PC-3 (cell line): ENCODE data around the gene IZUMO1. TPM values are rescaled to one million over a fixed set of nuclear protein-coding genes. Genes with fewer than 3 reads are reported as not detected.

Experiments
- ATAC-seq: fragments of 200-7000 bp; cut with Tn5 transposase; 2 replicates; pipeline ENCODE4 v1.9.1; 2020; ENCODE audit warnings: mild to moderate bottlenecking, moderate library complexity
- BruUV-seq: library from RNA; stranded (reverse); fragments of 400-500 nt; replicated peaks from 2 replicates; lab custom pipeline; 2021; lab: Mats Ljungman, UMichigan
- CTCF ChIA-PET: fragments of 300-600 bp; sonication (Branson Sonifier 250); formaldehyde crosslinking; loops from one replicate; lab custom pipeline; 2022; ENCODE audit warnings: antibody characterized with exemption; lab: Charles Lee
- POLR2A ChIA-PET: fragments of 300-600 bp; sonication (Branson Sonifier 250); formaldehyde crosslinking; loops from one replicate; lab custom pipeline; 2022; ENCODE audit warnings: antibody characterized with exemption; ENCODE audit not compliant: unreplicated experiment; lab: Charles Lee
- DNase-seq: peaks from one replicate; pipeline ENCODE4 v3.0.0-alpha.2; 2015
- H2AFZ ChIP-seq: fragments of 300-600 bp; sonication (generic); 2 replicates; pipeline ENCODE4 v1.6.0; 2016; ENCODE audit warnings: antibody characterized with exemption, low read length
- H3F3A ChIP-seq: fragments of 300-600 bp; sonication (generic); one replicate; pipeline ENCODE4 v1.6.0; 2017; ENCODE audit warnings: antibody characterized with exemption, low read length, control low read depth, mild to moderate bottlenecking; ENCODE audit not compliant: unreplicated experiment
- H3K27ac ChIP-seq: fragments of 300-600 bp; sonication (generic); 2 replicates; pipeline ENCODE4 v1.5.1; 2016; ENCODE audit warnings: mild to moderate bottlenecking, low read length
- H3K27me3 ChIP-seq: fragments of 300-600 bp; sonication (generic); 2 replicates; pipeline ENCODE4 v1.6.1; 2016; ENCODE audit warnings: low read length, mixed read lengths
- H3K36me3 ChIP-seq: fragments of 300-600 bp; sonication (generic); 2 replicates; pipeline ENCODE4 v1.6.1; 2016; ENCODE audit warnings: low read depth, mixed run types, low read length, mixed read lengths
- H3K4me1 ChIP-seq: fragments of 300-600 bp; sonication (generic); 2 replicates; pipeline ENCODE4 v1.5.1; 2016; ENCODE audit warnings: low read length; ENCODE audit not compliant: insufficient read depth
- H3K4me2 ChIP-seq: fragments of 300-600 bp; sonication (generic); 2 replicates; pipeline ENCODE4 v1.6.0; 2016; ENCODE audit warnings: low read length
- H3K4me3 ChIP-seq: fragments of 300-600 bp; sonication (generic); 2 replicates; pipeline ENCODE4 v1.5.1; 2016; ENCODE audit warnings: mild to moderate bottlenecking, low read length, mixed read lengths
- H3K79me2 ChIP-seq: fragments of 300-600 bp; sonication (generic); 2 replicates; pipeline ENCODE4 v1.6.1; 2017; ENCODE audit warnings: low read length, mixed read lengths
- H3K9ac ChIP-seq: fragments of 300-600 bp; sonication (generic); 2 replicates; pipeline ENCODE4 v1.6.0; 2016; ENCODE audit warnings: mild to moderate bottlenecking, low read length
- H3K9me2 ChIP-seq: fragments of 300-600 bp; sonication (generic); replicated peaks from 2 replicates; pipeline ENCODE4 v1.6.1; 2016; ENCODE audit warnings: mixed run types, low read length, mixed read lengths
- H3K9me3 ChIP-seq: fragments of 300-600 bp; sonication (generic); 2 replicates; pipeline ENCODE4 v1.6.1; 2016; ENCODE audit warnings: low read length, mixed read lengths
- H4K20me1 ChIP-seq: fragments of 300-600 bp; sonication (generic); 2 replicates; pipeline ENCODE4 v1.6.1; 2016; ENCODE audit warnings: low read length, mixed read lengths
- CTCF ChIP-seq: fragments of 300-600 bp; sonication (generic); conservative IDR thresholded peaks from 2 replicates; pipeline ENCODE4 v1.5.1; 2017; ENCODE audit warnings: antibody characterized with exemption, low read depth, mild to moderate bottlenecking, low read length
- EZH2 ChIP-seq: fragments of 300-600 bp; sonication (generic); IDR thresholded peaks from one replicate; pipeline ENCODE4 v1.6.1; 2017; ENCODE audit warnings: antibody characterized with exemption, mild to moderate bottlenecking, low read length; ENCODE audit not compliant: unreplicated experiment
- EZH2phosphoT487 ChIP-seq: fragments of 300-600 bp; sonication (generic); IDR thresholded peaks from 2 replicates; pipeline ENCODE4 v1.6.1; 2018; ENCODE audit warnings: mild to moderate bottlenecking, antibody characterized with exemption, low read length, borderline replicate concordance
- intact Hi-C: fragments of 100-400 bp; cut with micrococcal nuclease; formaldehyde crosslinking; loops from 2 replicates; pipeline ENCODE4 v1.9.0; 2023
- total RNA-seq: library from RNA; depleted of rRNA; stranded (reverse); fragments of >200 nt; gene quantifications from 2 replicates; pipeline ENCODE4 v1.2.3, GENCODE V29; 2014

The IZUMO1 gene
- total RNA-seq, 1 experiment from 2014 or later: not detected

- H3F3A ChIP-seq: no peaks in the 10 kb centered on the region
- H3K4me3 ChIP-seq: no peak overlapping the region
- H3K36me3 ChIP-seq: no peaks in the 10 kb centered on the region
- ATAC-seq (peak; percentile 62; the same call in 1 of the 2 replicates), DNase-seq (peak; percentile 61)
- TF ChIP-seq EZH2phosphoT487: no peak
- TF ChIP-seq CTCF: no peak
- TF ChIP-seq EZH2: no peak
- no peaks in the 10 kb centered on the region for H3K9me2 ChIP-seq
- H3K79me2 ChIP-seq: no peaks in the 10 kb centered on the region
- no peak overlapping the region for H3K9ac ChIP-seq
- POLR2A ChIA-PET: no interaction called here
- H3K9me3 ChIP-seq: no peaks in the 10 kb centered on the region
- BruUV-seq: no TSS peak
- H3K4me1 ChIP-seq: peaks cover 5% of the 10 kb centered on the region
- H2AFZ ChIP-seq: peak overlapping the region; percentile 74
- peak overlapping the region; percentile 62 for H3K27ac ChIP-seq
- H3K4me2 ChIP-seq: peak overlapping the region; percentile 46
- intact Hi-C loops: no loop called here
- H4K20me1 ChIP-seq: no peaks in the 10 kb centered on the region
- H3K27me3 ChIP-seq: no peaks in the 10 kb centered on the region
- CTCF ChIA-PET: no interaction called here
Observed at GRCh38 chr19:48760504-48761205, 13.9 kb upstream of the IZUMO1 start.

GRCh38 chr19:48757741-48758144 is 11.0 kb upstream of the IZUMO1 start:
- Histone ChIP-seq H3K4me2 (no peak overlapping the region), H3K79me2 (no peaks in the 10 kb centered on the region), H4K20me1 (no peaks in the 10 kb centered on the region), H3K9me3 (no peaks in the 10 kb centered on the region), H3K27me3 (no peaks in the 10 kb centered on the region), H3K27ac (no peak overlapping the region), H3K4me3 (no peak overlapping the region), H3K36me3 (no peaks in the 10 kb centered on the region), H3F3A (no peaks in the 10 kb centered on the region), H3K9me2 (no peaks in the 10 kb centered on the region), H3K9ac (no peak overlapping the region), H2AFZ (no peak overlapping the region), H3K4me1 (peaks cover 10% of the 10 kb centered on the region)
- TF ChIP-seq EZH2phosphoT487 (no peak), CTCF (no peak), EZH2 (no peak)
- POLR2A ChIA-PET: no interaction called here
- CTCF ChIA-PET: no interaction called here
- no TSS peak for BruUV-seq
- no peak for ATAC-seq
- no peak for DNase-seq
- intact Hi-C loops: no loop called here

GRCh38 chr19:48757089-48757675 is 10.5 kb upstream of the IZUMO1 start:
- POLR2A ChIA-PET: no interaction called here

More at GRCh38 chr19:48757089-48757675, 10.5 kb upstream of the IZUMO1 start:
- Histone ChIP-seq H3K4me3 (no peak overlapping the region), H3K9me2 (no peaks in the 10 kb centered on the region), H3K27ac (no peak overlapping the region), H2AFZ (no peak overlapping the region), H3K79me2 (peaks cover 1% of the 10 kb centered on the region; the same call in 1 of the 2 replicates), H3K4me2 (no peak overlapping the region), H3K27me3 (no peaks in the 10 kb centered on the region), H3K9ac (no peak overlapping the region), H3F3A (no peaks in the 10 kb centered on the region), H3K36me3 (no peaks in the 10 kb centered on the region), H4K20me1 (no peaks in the 10 kb centered on the region), H3K4me1 (peaks cover 10% of the 10 kb centered on the region), H3K9me3 (no peaks in the 10 kb centered on the region)
- CTCF ChIA-PET: no interaction called here
- no peak for DNase-seq
- BruUV-seq: no TSS peak
- TF ChIP-seq EZH2phosphoT487: no peak
- TF ChIP-seq CTCF: no peak
- no peak for TF ChIP-seq EZH2
- no peak for ATAC-seq
- intact Hi-C loops: no loop called here
